HepG2 (cell line): ENCODE measurements around the gene PHRF1. TPM values are rescaled to one million over a fixed set of nuclear protein-coding genes. Genes with fewer than 3 reads are reported as not detected.
A peak's percentile ranks its signal among the peaks of the same experiment; 100 is the strongest.

ENCODE experiments used
- CAMTA2 ChIP-seq: sonication (generic); formaldehyde crosslinking; IDR thresholded peaks from 2 replicates; pipeline ENCODE4 v1.4.0; 2020; ENCODE audit warnings: mild to moderate bottlenecking, missing genetic modification reagents, borderline replicate concordance
- DRAP1 ChIP-seq: IDR thresholded peaks from 2 replicates; pipeline ENCODE4 v1.6.1; 2016; ENCODE audit warnings: missing genetic modification reagents, missing compliant biosample characterization
- ERF ChIP-seq: IDR thresholded peaks from 2 replicates; pipeline ENCODE4 v1.6.1; 2018; ENCODE audit warnings: missing biosample characterization, missing genetic modification reagents
- ESRRA ChIP-seq: sonication (generic); formaldehyde crosslinking; IDR thresholded peaks from 2 replicates; pipeline ENCODE4 v1.5.1; 2020; ENCODE audit warnings: mild to moderate bottlenecking, low read depth, missing genetic modification reagents
- FOXA3 ChIP-seq: IDR thresholded peaks from 2 replicates; pipeline ENCODE4 v1.6.1; 2016; ENCODE audit warnings: missing genetic modification reagents, missing compliant biosample characterization
- GPN1 ChIP-seq: sonication (generic); formaldehyde crosslinking; IDR thresholded peaks from 2 replicates; pipeline ENCODE4 v1.5.1; 2020; ENCODE audit warnings: missing genetic modification reagents, borderline replicate concordance
- HDAC1 ChIP-seq: sonication (generic); formaldehyde crosslinking; IDR thresholded peaks from 2 replicates; pipeline ENCODE4 v1.5.1; 2020; ENCODE audit warnings: mild to moderate bottlenecking, missing genetic modification reagents
- HNRNPK ChIP-seq: fragments of 200-400 bp; formaldehyde crosslinking; IDR thresholded peaks from 2 replicates; pipeline ENCODE4 v1.6.1; 2018; ENCODE audit warnings: low read length, low read depth, moderate library complexity, mild to moderate bottlenecking; ENCODE audit not compliant: poor library complexity, severe bottlenecking
- IKZF4 ChIP-seq: sonication (generic); formaldehyde crosslinking; IDR thresholded peaks from 2 replicates; pipeline ENCODE4 v1.5.1; 2020; ENCODE audit warnings: borderline replicate concordance, mild to moderate bottlenecking, low read depth, missing genetic modification reagents; ENCODE audit errors: not compliant biosample characterization
- IRX3 ChIP-seq: sonication (generic); formaldehyde crosslinking; IDR thresholded peaks from 2 replicates; pipeline ENCODE4 v1.8.1; 2023; ENCODE audit warnings: mild to moderate bottlenecking, low read depth, missing genetic modification reagents, borderline replicate concordance
- NAIF1 ChIP-seq: sonication (generic); formaldehyde crosslinking; IDR thresholded peaks from 2 replicates; pipeline ENCODE4 v1.5.0; 2020; ENCODE audit warnings: mild to moderate bottlenecking, missing genetic modification reagents, borderline replicate concordance
- RCOR2 ChIP-seq: IDR thresholded peaks from 2 replicates; pipeline ENCODE4 v1.6.1; 2016; ENCODE audit warnings: missing biosample characterization, missing genetic modification reagents
- TCF12 ChIP-seq, 2 experiments: fragments of 450-650 bp in 1 of 2; sonication (generic) in 1 of 2; formaldehyde crosslinking in 1 of 2; IDR thresholded peaks; 2 replicates each; pipeline versions ENCODE4 v1.6.1 to v1.8.0; 2017 to 2022; ENCODE audit warnings: antibody characterized with exemption in 1 of 2, mild to moderate bottlenecking in 1 of 2, missing genetic modification reagents in 1 of 2, moderate library complexity in 1 of 2
- YY1 ChIP-seq: IDR thresholded peaks from 2 replicates; pipeline ENCODE4 v1.6.1; 2011; ENCODE audit warnings: low read length, low read depth, moderate library complexity, mild to moderate bottlenecking; ENCODE audit not compliant: insufficient read depth, insufficient replicate concordance
- ZBTB33 ChIP-seq: sonication (generic); formaldehyde crosslinking; IDR thresholded peaks from 2 replicates; pipeline ENCODE4 v1.4.0; 2020; ENCODE audit warnings: missing genetic modification reagents
- ZFP91 ChIP-seq: sonication (generic); formaldehyde crosslinking; IDR thresholded peaks from 2 replicates; pipeline ENCODE4 v1.9.0; 2022; ENCODE audit warnings: missing genetic modification reagents, mild to moderate bottlenecking, borderline replicate concordance
- ZNF12 ChIP-seq: sonication (generic); formaldehyde crosslinking; IDR thresholded peaks from 2 replicates; pipeline ENCODE4 v1.5.0; 2020; ENCODE audit warnings: missing genetic modification reagents
- ZNF337 ChIP-seq: sonication (generic); formaldehyde crosslinking; IDR thresholded peaks from 2 replicates; pipeline ENCODE4 v1.5.1; 2020; ENCODE audit warnings: missing genetic modification reagents, low read depth, mild to moderate bottlenecking, borderline replicate concordance
- ZNF431 ChIP-seq: sonication (generic); formaldehyde crosslinking; IDR thresholded peaks from 2 replicates; pipeline ENCODE4 v1.9.0; 2022; ENCODE audit warnings: missing genetic modification reagents, low read depth, mild to moderate bottlenecking, borderline replicate concordance
- ZNF672 ChIP-seq: sonication (generic); formaldehyde crosslinking; IDR thresholded peaks from 2 replicates; pipeline ENCODE4 v1.8.1; 2022; ENCODE audit warnings: missing genetic modification reagents
- ZNF737 ChIP-seq: sonication (generic); formaldehyde crosslinking; IDR thresholded peaks from 2 replicates; pipeline ENCODE4 v1.5.0; 2020; ENCODE audit warnings: missing genetic modification reagents, mild to moderate bottlenecking, borderline replicate concordance
- ZNF790 ChIP-seq: sonication (generic); formaldehyde crosslinking; IDR thresholded peaks from 2 replicates; pipeline ENCODE4 v1.8.0; 2022; ENCODE audit warnings: missing genetic modification reagents, mild to moderate bottlenecking, borderline replicate concordance
- ZNF891 ChIP-seq: sonication (generic); formaldehyde crosslinking; IDR thresholded peaks from 2 replicates; pipeline ENCODE4 v1.5.0; 2020; ENCODE audit warnings: mild to moderate bottlenecking, missing genetic modification reagents
- polyA plus RNA-seq, 8 experiments: library from polyadenylated mRNA; depleted of rRNA in 3 of 8; stranded (reverse) in 7 of 8; unstranded in 1 of 8; fragments of >200 nt; fragmentation: Illumina TruSeq in 4 of 8; extraction: Trizol in 4 of 8; gene quantifications; 2 replicates each; pipeline versions ENCODE4 v1.2.1 to v1.2.3, GENCODE V29; 2011 to 2016; ENCODE audit warnings: low read depth in 4 of 8, missing spikeins in 1 of 8, mixed read lengths in 1 of 8; ENCODE audit not compliant: insufficient read depth in 1 of 8
- total RNA-seq, 5 experiments: library from RNA; depleted of rRNA; stranded (reverse); fragments of >200 nt; fragmentation: Illumina TruSeq; extraction: Trizol; gene quantifications; 2 replicates each; pipeline ENCODE4 v1.2.3, GENCODE V29; 2016; ENCODE audit warnings: low read depth in 1 of 5

The PHRF1 gene
- total and polyA plus RNA-seq, 2 of the 13 experiments (the other 11 are each of a cell fraction or from before 2014, with no cell fraction given) = 8.2 to 16.7 TPM

- TF ChIP-seq CAMTA2 (CRISPR knock-in tag) (no peak; the same call in 1 of the 2 replicates), NAIF1 (CRISPR knock-in tag) (no peak; the same call in 1 of the 2 replicates), ZNF431 (CRISPR knock-in tag) (no peak), DRAP1 (peak; percentile 70), GPN1 (CRISPR knock-in tag) (no peak), ZNF790 (CRISPR knock-in tag) (no peak), IKZF4 (CRISPR knock-in tag) (no peak), FOXA3 (0 out of 2 replicates have a peak, but pooled peaks have one; percentile 32), RCOR2 (CRISPR knock-in tag) (no peak), TCF12 (IDR thresholded peaks at IDR 0.05) (no peak), TCF12 (CRISPR knock-in tag; IDR thresholded peaks at IDR 0.05) (0 out of 2 replicates have a peak, but pooled peaks have one; percentile 24), IRX3 (CRISPR knock-in tag) (no peak), ESRRA (peak; percentile 51; the same call in 1 of the 2 replicates), ZNF891 (CRISPR knock-in tag) (no peak), HNRNPK (no peak), ZNF337 (no peak), HDAC1 (CRISPR knock-in tag) (peak; percentile 81), ZFP91 (CRISPR knock-in tag) (peak; percentile 78), ERF (CRISPR knock-in tag) (no peak), ZBTB33 (CRISPR knock-in tag) (no peak; the same call in 1 of the 2 replicates), ZNF737 (CRISPR knock-in tag) (no peak), ZNF12 (CRISPR knock-in tag) (no peak), ZNF672 (CRISPR knock-in tag) (no peak), YY1 (no peak)
These were observed 15.7 kb upstream of the PHRF1 start, which contains the start of the genes LMNTD2 and RASSF7 (continued) for GRCh38 chr11:560305-561147.
